ENCODE results near the gene UBD.

Gene UBD

DNA sequence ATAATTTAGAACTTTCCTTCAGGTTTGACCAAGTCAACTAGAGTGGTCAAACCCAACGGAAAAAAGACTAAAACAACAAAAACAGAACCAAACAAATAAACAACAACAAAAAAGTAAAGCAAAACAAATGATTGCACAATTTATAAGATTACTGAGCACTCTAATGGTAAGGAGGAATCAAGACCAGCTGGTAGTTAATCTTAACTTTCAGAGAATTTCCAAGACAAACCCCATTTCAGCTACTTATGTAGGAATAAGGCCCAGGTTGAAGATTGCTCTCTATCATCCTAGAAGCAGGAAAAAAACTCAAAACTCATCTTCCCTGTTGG lies 34.3 kb downstream of the UBD start:
- DNase-seq (ENCODE audit: low spot score) = no peak
- Histone ChIP-seq H3K9me3 (ENCODE audit: severe bottlenecking) (peaks cover 4% of the 10 kb centered on the region), H3K27ac (ENCODE audit: poor library complexity, severe bottlenecking) (no peak overlapping the region), H3K27me3 (ENCODE audit: insufficient read depth, poor library complexity, severe bottlenecking) (peaks cover 13% of the 10 kb centered on the region), H3K4me3 (ENCODE audit: severe bottlenecking) (no peak overlapping the region), H3K36me3 (ENCODE audit: low read depth) (no peaks in the 10 kb centered on the region), H3K4me1 (ENCODE audit: insufficient read depth, poor library complexity, severe bottlenecking) (no peaks in the 10 kb centered on the region)
- no peak for ATAC-seq (ENCODE audit: low read depth)
- TF ChIP-seq, protein P1, sequence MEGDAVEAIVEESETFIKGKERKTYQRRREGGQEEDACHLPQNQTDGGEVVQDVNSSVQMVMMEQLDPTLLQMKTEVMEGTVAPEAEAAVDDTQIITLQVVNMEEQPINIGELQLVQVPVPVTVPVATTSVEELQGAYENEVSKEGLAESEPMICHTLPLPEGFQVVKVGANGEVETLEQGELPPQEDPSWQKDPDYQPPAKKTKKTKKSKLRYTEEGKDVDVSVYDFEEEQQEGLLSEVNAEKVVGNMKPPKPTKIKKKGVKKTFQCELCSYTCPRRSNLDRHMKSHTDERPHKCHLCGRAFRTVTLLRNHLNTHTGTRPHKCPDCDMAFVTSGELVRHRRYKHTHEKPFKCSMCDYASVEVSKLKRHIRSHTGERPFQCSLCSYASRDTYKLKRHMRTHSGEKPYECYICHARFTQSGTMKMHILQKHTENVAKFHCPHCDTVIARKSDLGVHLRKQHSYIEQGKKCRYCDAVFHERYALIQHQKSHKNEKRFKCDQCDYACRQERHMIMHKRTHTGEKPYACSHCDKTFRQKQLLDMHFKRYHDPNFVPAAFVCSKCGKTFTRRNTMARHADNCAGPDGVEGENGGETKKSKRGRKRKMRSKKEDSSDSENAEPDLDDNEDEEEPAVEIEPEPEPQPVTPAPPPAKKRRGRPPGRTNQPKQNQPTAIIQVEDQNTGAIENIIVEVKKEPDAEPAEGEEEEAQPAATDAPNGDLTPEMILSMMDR (IDR thresholded peaks at IDR 0.05; ENCODE audit: poor library complexity, severe bottlenecking) = no peak

DNA sequence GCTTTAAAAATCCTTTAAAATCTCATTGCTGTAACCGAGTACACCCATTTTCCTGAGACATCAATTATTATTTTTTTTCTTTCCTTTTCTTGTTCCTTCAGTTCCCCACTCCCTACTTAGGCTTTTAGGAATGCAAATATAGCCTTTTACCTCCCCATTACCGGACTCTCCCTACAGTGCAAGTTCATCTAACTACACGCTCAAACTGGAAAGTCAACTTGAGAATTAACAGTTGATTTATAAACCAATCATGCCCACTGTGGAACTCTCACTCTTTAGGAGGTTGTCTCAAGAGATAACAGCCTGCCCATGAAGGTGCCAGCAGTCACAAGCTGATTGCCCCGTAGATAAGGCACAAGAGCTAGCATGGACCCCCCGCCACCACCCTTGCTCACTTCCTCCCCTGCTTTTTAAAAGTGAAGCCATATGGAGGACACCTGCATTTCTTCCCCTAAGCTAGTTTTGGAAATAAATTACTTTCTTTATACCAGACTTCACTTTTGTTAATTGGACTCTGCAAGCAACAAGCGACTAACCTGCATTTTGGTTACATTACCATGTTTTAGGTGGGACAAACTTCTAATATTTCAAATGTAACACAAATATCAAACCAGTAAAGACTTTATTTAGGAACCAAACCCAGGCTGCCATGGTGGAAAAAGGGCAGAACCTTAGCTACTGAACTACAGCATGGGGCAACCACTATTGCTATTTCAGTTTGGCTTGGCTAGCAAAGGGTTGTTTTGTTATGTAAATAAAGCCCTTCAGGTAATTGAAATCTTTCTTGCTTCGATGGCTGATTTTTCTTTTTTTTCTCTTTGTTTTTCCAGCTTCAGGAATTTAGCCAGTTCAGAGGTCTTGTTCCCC lies 34.9 kb downstream of the UBD start:
- peaks cover 13% of the 10 kb centered on the region for H3K27me3 ChIP-seq (ENCODE audit: insufficient read depth, poor library complexity, severe bottlenecking)
- no peak overlapping the region for H3K4me3 ChIP-seq (ENCODE audit: severe bottlenecking)
- H3K36me3 ChIP-seq (ENCODE audit: low read depth) = no peaks in the 10 kb centered on the region
- DNase-seq (ENCODE audit: low spot score) (no peak), ATAC-seq (ENCODE audit: low read depth) (no peak)
- H3K27ac ChIP-seq (ENCODE audit: poor library complexity, severe bottlenecking) = no peak overlapping the region
- TF ChIP-seq, protein P1 (IDR thresholded peaks at IDR 0.05; ENCODE audit: poor library complexity, severe bottlenecking) = no peak
- H3K4me1 ChIP-seq (ENCODE audit: insufficient read depth, poor library complexity, severe bottlenecking) = no peaks in the 10 kb centered on the region
- H3K9me3 ChIP-seq (ENCODE audit: severe bottlenecking) = peaks cover 4% of the 10 kb centered on the region

DNA sequence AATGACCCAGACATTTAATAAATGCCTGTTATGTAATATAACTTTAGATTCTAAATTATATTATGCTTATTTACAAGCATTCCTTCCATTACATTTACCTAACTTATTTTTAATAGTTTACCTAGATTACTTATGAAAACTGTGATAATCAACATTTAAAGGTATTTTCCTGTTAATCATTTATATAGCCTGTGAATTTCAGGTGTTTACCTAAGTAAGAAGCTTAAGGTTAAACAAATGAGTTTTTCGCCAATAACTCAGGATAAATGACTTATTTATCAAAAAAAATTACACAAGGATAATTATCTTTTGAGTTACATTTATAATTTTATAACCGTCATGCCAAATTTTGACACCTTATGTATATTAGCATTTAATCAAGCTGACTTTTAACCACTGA lies 35.5 kb downstream of the UBD start:
- Histone ChIP-seq H3K4me3 (ENCODE audit: severe bottlenecking) (no peak overlapping the region), H3K36me3 (ENCODE audit: low read depth) (no peaks in the 10 kb centered on the region), H3K27me3 (ENCODE audit: insufficient read depth, poor library complexity, severe bottlenecking) (peaks cover 13% of the 10 kb centered on the region), H3K27ac (ENCODE audit: poor library complexity, severe bottlenecking) (no peak overlapping the region), H3K4me1 (ENCODE audit: insufficient read depth, poor library complexity, severe bottlenecking) (no peaks in the 10 kb centered on the region), H3K9me3 (ENCODE audit: severe bottlenecking) (peaks cover 4% of the 10 kb centered on the region)
- ATAC-seq (ENCODE audit: low read depth) = no peak
- no peak for DNase-seq (ENCODE audit: low spot score)
- TF ChIP-seq, protein P1 (IDR thresholded peaks at IDR 0.05; ENCODE audit: poor library complexity, severe bottlenecking) = no peak

DNA sequence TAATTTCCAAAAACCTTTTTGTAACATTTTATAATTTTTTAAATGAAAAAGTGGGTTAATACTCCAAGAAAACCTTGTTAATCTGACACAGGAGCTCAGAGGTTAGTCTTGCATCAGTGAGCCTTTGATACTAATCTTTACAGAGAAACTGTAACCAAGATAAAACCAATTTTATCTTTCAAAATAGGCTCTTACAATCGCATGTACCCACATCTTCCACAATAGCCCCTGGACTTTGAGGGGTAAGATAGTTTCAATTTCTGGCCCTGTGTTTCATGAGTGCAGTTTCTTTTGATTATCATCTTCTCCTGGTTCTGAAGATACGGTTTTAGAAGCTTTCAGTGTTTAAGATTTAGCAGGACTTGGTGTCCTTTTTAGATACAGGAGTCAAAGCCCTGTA lies 37.3 kb downstream of the UBD start:
- H3K4me1 ChIP-seq (ENCODE audit: insufficient read depth, poor library complexity, severe bottlenecking) = no peaks in the 10 kb centered on the region
- DNase-seq (ENCODE audit: low spot score) (no peak), ATAC-seq (ENCODE audit: low read depth) (no peak)
- H3K9me3 ChIP-seq (ENCODE audit: severe bottlenecking) = peaks cover 4% of the 10 kb centered on the region
- no peaks in the 10 kb centered on the region for H3K36me3 ChIP-seq (ENCODE audit: low read depth)
- no peak overlapping the region for H3K4me3 ChIP-seq (ENCODE audit: severe bottlenecking)
- H3K27me3 ChIP-seq (ENCODE audit: insufficient read depth, poor library complexity, severe bottlenecking) = peaks cover 13% of the 10 kb centered on the region
- TF ChIP-seq, protein P1 (IDR thresholded peaks at IDR 0.05; ENCODE audit: poor library complexity, severe bottlenecking) = no peak
- H3K27ac ChIP-seq (ENCODE audit: poor library complexity, severe bottlenecking) = no peak overlapping the region

DNA sequence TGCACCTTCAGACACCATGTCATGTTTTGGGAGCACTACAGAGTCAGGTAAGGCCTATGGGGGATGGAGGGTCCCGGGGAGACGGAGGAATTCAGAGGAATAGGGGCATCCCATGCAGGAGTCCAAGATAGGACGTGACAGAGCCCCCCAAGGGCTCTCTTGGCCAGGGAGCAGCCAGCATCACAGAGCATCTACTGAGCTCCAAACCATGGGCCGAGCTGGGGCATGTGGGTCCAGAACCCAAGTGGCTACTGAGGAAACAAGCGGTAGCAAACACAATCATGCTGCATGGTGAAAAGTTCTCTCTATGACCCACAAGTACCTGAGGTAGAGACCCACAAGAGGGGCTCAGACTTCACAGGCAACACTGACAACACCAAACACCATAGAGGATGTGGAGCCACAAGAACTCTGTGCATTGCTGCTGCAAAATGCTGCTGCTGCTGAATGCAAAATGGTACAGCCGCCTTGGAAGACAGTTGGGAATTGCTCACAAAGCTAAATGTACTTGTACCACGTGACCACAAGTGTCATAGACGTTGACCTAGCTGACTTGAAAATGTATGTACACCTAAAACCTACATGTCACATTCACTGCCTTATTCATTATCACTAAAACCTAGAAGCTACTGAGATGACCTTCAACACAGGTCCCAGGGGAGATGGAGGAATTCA lies 38.4 kb downstream of the UBD start:
- DNase-seq (ENCODE audit: low spot score) (no peak), ATAC-seq (ENCODE audit: low read depth) (no peak)
- Histone ChIP-seq H3K4me1 (ENCODE audit: insufficient read depth, poor library complexity, severe bottlenecking) (no peaks in the 10 kb centered on the region), H3K27me3 (ENCODE audit: insufficient read depth, poor library complexity, severe bottlenecking) (peaks cover 13% of the 10 kb centered on the region), H3K27ac (ENCODE audit: poor library complexity, severe bottlenecking) (no peak overlapping the region), H3K36me3 (ENCODE audit: low read depth) (no peaks in the 10 kb centered on the region), H3K4me3 (ENCODE audit: severe bottlenecking) (no peak overlapping the region), H3K9me3 (ENCODE audit: severe bottlenecking) (peaks cover 4% of the 10 kb centered on the region)
- TF ChIP-seq, protein P1 (IDR thresholded peaks at IDR 0.05; ENCODE audit: poor library complexity, severe bottlenecking) = no peak
